H9 (cell line): Measurements from ENCODE around the gene FUT8. TPM values are rescaled to one million over a fixed set of nuclear protein-coding genes. Genes with fewer than 3 reads are reported as not detected.
"Not testable (repeated sequence)": the region's sequence is repeated elsewhere in the genome, so short reads cannot be mapped to it uniquely, and the experiment has no call there.

Experiments used
- DNase-seq: peaks from one replicate; pipeline ENCODE4 v3.0.0-alpha.2; 2017
- H2AFZ ChIP-seq: one replicate; pipeline ENCODE4 v1.6.1; 2013; ENCODE audit warnings: mild to moderate bottlenecking, low read length, control low read depth, moderate library complexity
- H2AK5ac ChIP-seq: 2 replicates; pipeline ENCODE4 v1.6.1; 2013; ENCODE audit warnings: low read length, control low read depth, mixed read lengths; ENCODE audit not compliant: insufficient read length
- H2BK120ac ChIP-seq: one replicate; pipeline ENCODE4 v1.6.1; 2013; ENCODE audit warnings: low read depth, mild to moderate bottlenecking, low read length, control low read depth, inconsistent platforms; ENCODE audit not compliant: poor library complexity, severe bottlenecking
- H2BK12ac ChIP-seq: 2 replicates; pipeline ENCODE4 v1.6.1; 2013; ENCODE audit warnings: low read length, control low read depth, mixed read lengths, low read depth; ENCODE audit not compliant: insufficient read length
- H2BK15ac ChIP-seq: 2 replicates; pipeline ENCODE4 v1.6.1; 2013; ENCODE audit warnings: low read depth, low read length, control low read depth
- H2BK20ac ChIP-seq: one replicate; pipeline ENCODE4 v1.6.1; 2013; ENCODE audit warnings: low read depth, mild to moderate bottlenecking, low read length, control low read depth, inconsistent platforms; ENCODE audit not compliant: poor library complexity, severe bottlenecking
- H2BK5ac ChIP-seq: 2 replicates; pipeline ENCODE4 v1.6.1; 2013; ENCODE audit warnings: low read length, control low read depth, mixed read lengths; ENCODE audit not compliant: insufficient read length
- H3K14ac ChIP-seq: 2 replicates; pipeline ENCODE4 v1.6.1; 2013; ENCODE audit warnings: low read length, control low read depth; ENCODE audit not compliant: insufficient read depth
- H3K18ac ChIP-seq: 2 replicates; pipeline ENCODE4 v1.6.1; 2013; ENCODE audit warnings: low read depth, mild to moderate bottlenecking, mixed read lengths, low read length, control low read depth; ENCODE audit not compliant: insufficient read length
- H3K23ac ChIP-seq: 2 replicates; pipeline ENCODE4 v1.6.1; 2013; ENCODE audit warnings: low read length, control low read depth, mixed read lengths, low read depth; ENCODE audit not compliant: insufficient read length
- H3K23me2 ChIP-seq: 2 replicates; pipeline ENCODE4 v1.6.1; 2013; ENCODE audit warnings: low read depth, mild to moderate bottlenecking, mixed read lengths, low read length, control low read depth; ENCODE audit not compliant: insufficient read length, poor library complexity, severe bottlenecking
- H3K27ac ChIP-seq: 2 replicates; pipeline ENCODE4 v1.5.1; 2013; ENCODE audit warnings: low read length, control low read depth, mixed read lengths, low read depth; ENCODE audit not compliant: insufficient read length
- H3K27me3 ChIP-seq: 2 replicates; pipeline ENCODE4 v1.6.1; 2013; ENCODE audit warnings: low read length, control low read depth, inconsistent platforms; ENCODE audit not compliant: insufficient read depth
- H3K4ac ChIP-seq: 2 replicates; pipeline ENCODE4 v1.6.1; 2013; ENCODE audit warnings: low read depth, mild to moderate bottlenecking, control low read depth, inconsistent platforms, low read length, moderate library complexity
- H3K4me1 ChIP-seq: 2 replicates; pipeline ENCODE4 v1.6.1; 2013; ENCODE audit warnings: low read length, control low read depth, inconsistent platforms; ENCODE audit not compliant: insufficient read depth
- H3K4me2 ChIP-seq: 2 replicates; pipeline ENCODE4 v1.6.1; 2013; ENCODE audit warnings: low read length, control low read depth, mixed read lengths; ENCODE audit not compliant: insufficient read length, insufficient read depth
- H3K56ac ChIP-seq: 2 replicates; pipeline ENCODE4 v1.6.1; 2013; ENCODE audit warnings: low read depth, mild to moderate bottlenecking, mixed read lengths, low read length, control low read depth; ENCODE audit not compliant: insufficient read length
- H3K79me1 ChIP-seq: 2 replicates; pipeline ENCODE4 v1.6.1; 2013; ENCODE audit warnings: low read depth, mild to moderate bottlenecking, moderate library complexity, low read length, control low read depth, inconsistent platforms; ENCODE audit not compliant: insufficient read depth, poor library complexity, severe bottlenecking
- H3K79me2 ChIP-seq: 2 replicates; pipeline ENCODE4 v1.6.1; 2013; ENCODE audit warnings: low read length, control low read depth, inconsistent platforms; ENCODE audit not compliant: insufficient read depth
- H3K9ac ChIP-seq: 2 replicates; pipeline ENCODE4 v1.6.1; 2013; ENCODE audit warnings: low read length, control low read depth, mixed read lengths; ENCODE audit not compliant: insufficient read length; ENCODE audit errors: extremely low read depth
- H3K9me3 ChIP-seq: one replicate; pipeline ENCODE4 v1.6.1; 2013; ENCODE audit warnings: low read depth, low read length, inconsistent platforms; ENCODE audit not compliant: control insufficient read depth
- H3T11ph ChIP-seq: one replicate; pipeline ENCODE4 v1.6.1; 2013; ENCODE audit warnings: mild to moderate bottlenecking, low read length, control low read depth, inconsistent platforms
- H4K20me1 ChIP-seq: one replicate; pipeline ENCODE4 v1.6.1; 2013; ENCODE audit not compliant: control insufficient read depth, insufficient read length, insufficient read depth
- H4K5ac ChIP-seq: 2 replicates; pipeline ENCODE4 v1.6.1; 2013; ENCODE audit warnings: low read depth, mild to moderate bottlenecking, mixed read lengths, low read length, control low read depth; ENCODE audit not compliant: insufficient read length
- H4K8ac ChIP-seq: replicated peaks from 2 replicates; pipeline ENCODE4 v1.6.1; 2013; ENCODE audit warnings: low read length, control low read depth, mixed read lengths, low read depth; ENCODE audit not compliant: insufficient read length
- H4K91ac ChIP-seq: 2 replicates; pipeline ENCODE4 v1.6.1; 2013; ENCODE audit warnings: low read depth, mild to moderate bottlenecking, moderate library complexity, mixed read lengths, low read length, control low read depth; ENCODE audit not compliant: insufficient read length
- H3K27ac Mint-ChIP-seq, 3 experiments: 2 replicates in 2 of 3; 3 replicates in 1 of 3; pipeline ENCODE4 v1.8.0; 2020 to 2021; ENCODE audit warnings: mixed read lengths in 3 of 3, mild to moderate bottlenecking in 1 of 3, moderate library complexity in 1 of 3
- H3K27me3 Mint-ChIP-seq: 2 replicates; pipeline ENCODE4 v1.8.0; 2021; ENCODE audit warnings: low read depth, mild to moderate bottlenecking, moderate library complexity, mixed read lengths
- H3K36me3 Mint-ChIP-seq, 3 experiments: 2 replicates in 2 of 3; 3 replicates in 1 of 3; pipeline ENCODE4 v1.8.0; 2020 to 2021; ENCODE audit warnings: low read depth in 3 of 3, mixed read lengths in 3 of 3; ENCODE audit not compliant: insufficient read depth in 1 of 3
- H3K4me1 Mint-ChIP-seq, 2 experiments: 2 replicates each; pipeline ENCODE4 v1.8.0; 2020; ENCODE audit warnings: mixed read lengths in 2 of 2
- H3K4me3 Mint-ChIP-seq, 2 experiments: 2 replicates in 1 of 2; 3 replicates in 1 of 2; pipeline ENCODE4 v1.8.0; 2020 to 2021; ENCODE audit warnings: mild to moderate bottlenecking in 2 of 2, mixed read lengths in 2 of 2, moderate library complexity in 1 of 2
- H3K9me3 Mint-ChIP-seq, 2 experiments: 2 replicates in 1 of 2; 3 replicates in 1 of 2; pipeline ENCODE4 v1.8.0; 2020; ENCODE audit warnings: mild to moderate bottlenecking in 2 of 2, mixed read lengths in 2 of 2, moderate library complexity in 1 of 2
- CTCF ChIP-seq: fragments of 200-600 bp; sonication (generic); conservative IDR thresholded peaks from 3 replicates; pipeline ENCODE4 v1.8.0; 2021; ENCODE audit warnings: antibody characterized with exemption, mild to moderate bottlenecking
- WGBS: extraction: QIAGEN DNeasy Blood & Tissue Kit; methylation state at CpG from one replicate; pipeline ENCODE4 v1.1.7; 2013; ENCODE audit warnings: missing lambda C conversion rate, low lambda C conversion rate, mixed read lengths; ENCODE audit not compliant: insufficient read length; ENCODE audit errors: extremely low coverage; 5-methylcytosine and 5-hydroxymethylcytosine counted together
- total RNA-seq: library from RNA; stranded (reverse); gene quantifications from 2 replicates; pipeline ENCODE4 v1.2.1, GENCODE V29; 2021

The FUT8 gene
- total RNA-seq, 1 experiment from 2014 or later = 44.3 TPM

GRCh38 chr14:65689070-65689469 is 276.5 kb downstream of the FUT8 start:
- H2AK5ac ChIP-seq = no peak overlapping the region
- no peak for TF ChIP-seq CTCF
- H3K9me3 Mint-ChIP-seq = peaks cover 17 to 18% of the 10 kb centered on the region in 2 experiments

GRCh38 chr14:65692566-65692965 is 280.0 kb downstream of the FUT8 start:
- H3K14ac ChIP-seq, H3K79me1 ChIP-seq, H3K9ac ChIP-seq, H4K8ac ChIP-seq, H3K27me3 Mint-ChIP-seq, H3K4me2 ChIP-seq, H3K23me2 ChIP-seq, H3K9me3 ChIP-seq, H3K56ac ChIP-seq, H4K20me1 ChIP-seq, H3K4me1 ChIP-seq, H2BK20ac ChIP-seq, H3K4me3 Mint-ChIP-seq, H4K91ac ChIP-seq, H2BK15ac ChIP-seq, H3K27me3 ChIP-seq, DNase-seq, H3K27ac ChIP-seq, H3K23ac ChIP-seq, H2BK5ac ChIP-seq, H3K27ac Mint-ChIP-seq, H3T11ph ChIP-seq, H3K79me2 ChIP-seq, H3K4ac ChIP-seq, H2AFZ ChIP-seq, H3K18ac ChIP-seq, H2AK5ac ChIP-seq, H4K5ac ChIP-seq, H2BK120ac ChIP-seq, H2BK12ac ChIP-seq: not testable (repeated sequence)
- Mint-ChIP-seq H3K4me1 (peaks cover 11 to 12% of the 10 kb centered on the region in 2 experiments), H3K9me3 (peaks cover 23% of the 10 kb centered on the region in 2 experiments), H3K36me3 (peaks cover 17 to 35% (median 18%) of the 10 kb centered on the region in 3 experiments)
- WGBS = no CpG with 5 or more reads among the region's 31 CpGs

More at GRCh38 chr14:65689070-65689469, 276.5 kb downstream of the FUT8 start:
- Histone ChIP-seq H3K4me1 (peaks cover 5% of the 10 kb centered on the region), H3K18ac (no peak overlapping the region), H3K14ac (no peak overlapping the region), H3T11ph (no peak overlapping the region), H3K27ac (no peak overlapping the region), H4K91ac (no peak overlapping the region), H4K5ac (no peak overlapping the region), H2BK12ac (no peak overlapping the region), H2BK120ac (no peak overlapping the region), H3K79me2 (no peaks in the 10 kb centered on the region), H2AFZ (no peak overlapping the region), H3K56ac (no peak overlapping the region), H3K9ac (no peak overlapping the region), H4K20me1 (no peaks in the 10 kb centered on the region), H3K9me3 (no peaks in the 10 kb centered on the region), H3K79me1 (no peaks in the 10 kb centered on the region), H3K23me2 (no peaks in the 10 kb centered on the region), H3K4ac (no peak overlapping the region), H3K23ac (no peak overlapping the region), H2BK5ac (no peak overlapping the region), H3K27me3 (no peaks in the 10 kb centered on the region), H2BK20ac (no peak overlapping the region), H2BK15ac (no peak overlapping the region), H4K8ac (no peak overlapping the region), H3K4me2 (no peak overlapping the region)
- H3K27ac Mint-ChIP-seq = no peak overlapping the region
- no peaks in the 10 kb centered on the region for H3K27me3 Mint-ChIP-seq
- H3K4me1 Mint-ChIP-seq = peaks cover 39 to 40% of the 10 kb centered on the region in 2 experiments
- H3K36me3 Mint-ChIP-seq = peaks cover 15 to 32% (median 16%) of the 10 kb centered on the region in 3 experiments
- no peak overlapping the region for H3K4me3 Mint-ChIP-seq
- no peak for DNase-seq
